CD4-positive, alpha-beta T cell treated with Interleukin-21 for 1 hour (primary cell): ENCODE data around the gene TEX101.
"Not testable (repeated sequence)": the region's sequence is repeated elsewhere in the genome, so short reads cannot be mapped to it uniquely, and the experiment has no call there.

ENCODE experiments used
- DNase-seq: peaks from one replicate; pipeline ENCODE4 v3.0.0-alpha.2; 2020

Gene TEX101

GRCh38 chr19:43414554-43414953 is at the start of gene TEX101:
TEX101 (plus strand) TSS chr19:43414890; CDS start chr19:43415920, 1,030 bp downstream.
- DNase-seq = no peak

- not testable (repeated sequence) for DNase-seq
These were observed 49.0 kb upstream of the TEX101 start for GRCh38 chr19:43365677-43366076.

GRCh38 chr19:43367822-43368221 is 46.9 kb upstream of the TEX101 start:
- no peak for DNase-seq

GRCh38 chr19:43368897-43369296 is 45.8 kb upstream of the TEX101 start:
- not testable (repeated sequence) for DNase-seq

- DNase-seq = no peak
These were observed 42.8 kb upstream of the TEX101 start for GRCh38 chr19:43371909-43372308.

GRCh38 chr19:43372462-43372861 is 42.2 kb upstream of the TEX101 start:
- no peak for DNase-seq

- not testable (repeated sequence) for DNase-seq
These were observed 37.1 kb upstream of the TEX101 start for GRCh38 chr19:43377624-43378023.

GRCh38 chr19:43380008-43380407 is 34.7 kb upstream of the TEX101 start:
- no peak for DNase-seq

GRCh38 chr19:43380771-43381386 is 33.8 kb upstream of the TEX101 start:
- no peak for DNase-seq

GRCh38 chr19:43382586-43383216 is 32.0 kb upstream of the TEX101 start:
- DNase-seq = not testable (repeated sequence)

- not testable (repeated sequence) for DNase-seq
These were observed 31.4 kb upstream of the TEX101 start for GRCh38 chr19:43383254-43383653.

GRCh38 chr19:43383759-43384158 is 30.9 kb upstream of the TEX101 start:
- not testable (repeated sequence) for DNase-seq

- DNase-seq = not testable (repeated sequence)
These were observed 23.7 kb upstream of the TEX101 start for GRCh38 chr19:43390903-43391551.

GRCh38 chr19:43391552-43391935 is 23.1 kb upstream of the TEX101 start:
- not testable (repeated sequence) for DNase-seq

- DNase-seq = not testable (repeated sequence)
These were observed 21.2 kb upstream of the TEX101 start for GRCh38 chr19:43393501-43393900.

GRCh38 chr19:43395561-43395960 is 19.1 kb upstream of the TEX101 start:
- no peak for DNase-seq

GRCh38 chr19:43406297-43406696 is 8.4 kb upstream of the TEX101 start:
- DNase-seq = no peak

GRCh38 chr19:43407416-43408005 is 7.2 kb upstream of the TEX101 start:
- no peak for DNase-seq

GRCh38 chr19:43408043-43408442 is 6.6 kb upstream of the TEX101 start:
- no peak for DNase-seq

- no peak for DNase-seq
These were observed 5.3 kb upstream of the TEX101 start for GRCh38 chr19:43409415-43409814.

GRCh38 chr19:43412441-43412840 is 2.2 kb upstream of the TEX101 start:
- DNase-seq = no peak

- no peak for DNase-seq
These were observed 2.4 kb downstream of the TEX101 start for GRCh38 chr19:43416951-43417623.

- DNase-seq = no peak
These were observed 6.3 kb downstream of the TEX101 start for GRCh38 chr19:43420954-43421353.
